IMR-90 (cell line): ENCODE data around the gene PIK3CB. TPM values are rescaled to one million over a fixed set of nuclear protein-coding genes. Genes with fewer than 3 reads are reported as not detected.

ENCODE experiments used
- ATAC-seq: fragments of 200-7000 bp; cut with Tn5 transposase; 2 replicates; pipeline ENCODE4 v1.9.1; 2020; ENCODE audit warnings: low read depth, mild to moderate bottlenecking, moderate library complexity
- BruUV-seq: library from RNA; stranded (reverse); fragments of 400-500 nt; replicated peaks from 2 replicates; lab custom pipeline; 2021; lab: Mats Ljungman, UMichigan
- CTCF ChIA-PET: fragments of 300-600 bp; formaldehyde crosslinking; extraction: SDS; loops from one replicate; lab custom pipeline; 2021; ENCODE audit warnings: antibody characterized with exemption; lab: Yijun Ruan, JAX
- POLR2A ChIA-PET: fragments of 300-600 bp; sonication (Branson Sonifier 250); formaldehyde crosslinking; loops from one replicate; lab custom pipeline; 2022; ENCODE audit warnings: antibody characterized with exemption; ENCODE audit not compliant: unreplicated experiment; lab: Charles Lee
- DNase-seq: peaks from one replicate; pipeline ENCODE4 v3.0.0; 2013
- H2AFZ ChIP-seq: replicated peaks from 2 replicates; pipeline ENCODE3; 2013; ENCODE audit warnings: low read length, mild to moderate bottlenecking; ENCODE audit not compliant: poor library complexity
- H2AK5ac ChIP-seq: 2 replicates; pipeline ENCODE4 v1.6.1; 2013; ENCODE audit warnings: low read depth, low read length, inconsistent platforms
- H2AK9ac ChIP-seq: replicated peaks from 2 replicates; pipeline ENCODE3; 2013; ENCODE audit warnings: mild to moderate bottlenecking, low read depth, low read length, moderate library complexity; ENCODE audit not compliant: poor library complexity
- H2BK120ac ChIP-seq: 2 replicates; pipeline ENCODE4 v1.6.1; 2013; ENCODE audit warnings: low read depth, low read length, inconsistent platforms
- H2BK15ac ChIP-seq: 3 replicates; pipeline ENCODE4 v1.6.1; 2013; ENCODE audit warnings: low read depth, low read length, inconsistent platforms
- H2BK20ac ChIP-seq: 2 replicates; pipeline ENCODE4 v1.6.1; 2013; ENCODE audit warnings: low read depth, mild to moderate bottlenecking, inconsistent platforms, low read length, moderate library complexity
- H2BK5ac ChIP-seq: 2 replicates; pipeline ENCODE4 v1.6.1; 2013; ENCODE audit warnings: mild to moderate bottlenecking, low read depth, low read length, inconsistent platforms; ENCODE audit not compliant: poor library complexity, severe bottlenecking
- H3K14ac ChIP-seq: replicated peaks from 2 replicates; pipeline ENCODE4 v1.6.1; 2013; ENCODE audit warnings: low read depth, low read length, inconsistent platforms
- H3K18ac ChIP-seq: 2 replicates; pipeline ENCODE4 v1.6.1; 2013; ENCODE audit warnings: low read depth, low read length, control low read depth
- H3K23ac ChIP-seq: 2 replicates; pipeline ENCODE4 v1.6.1; 2013; ENCODE audit warnings: low read depth, low read length, inconsistent platforms
- H3K27ac ChIP-seq: 2 replicates; pipeline ENCODE4 v1.5.1; 2013; ENCODE audit warnings: mild to moderate bottlenecking, control low read depth, low read length; ENCODE audit not compliant: insufficient read depth
- H3K27me3 ChIP-seq: 2 replicates; pipeline ENCODE4 v1.6.1; 2013; ENCODE audit warnings: low read length; ENCODE audit not compliant: control insufficient read depth, insufficient read depth
- H3K36me3 ChIP-seq: 2 replicates; pipeline ENCODE4 v1.6.1; 2013; ENCODE audit warnings: low read length, mixed read lengths; ENCODE audit not compliant: control insufficient read depth, insufficient read depth
- H3K4ac ChIP-seq: 2 replicates; pipeline ENCODE4 v1.6.1; 2013; ENCODE audit warnings: low read depth, low read length, inconsistent platforms
- H3K4me1 ChIP-seq: 2 replicates; pipeline ENCODE4 v1.6.1; 2013; ENCODE audit warnings: low read length, mixed read lengths; ENCODE audit not compliant: control insufficient read depth, insufficient read depth
- H3K4me2 ChIP-seq: 2 replicates; pipeline ENCODE4 v1.6.1; 2013; ENCODE audit warnings: low read depth, mild to moderate bottlenecking, control low read depth, low read length, moderate library complexity
- H3K4me3 ChIP-seq: 2 replicates; pipeline ENCODE4 v1.5.1; 2013; ENCODE audit warnings: low read depth, mild to moderate bottlenecking, control low read depth, low read length, moderate library complexity; ENCODE audit not compliant: insufficient read depth
- H3K56ac ChIP-seq: 2 replicates; pipeline ENCODE4 v1.6.1; 2013; ENCODE audit warnings: low read length, inconsistent platforms; ENCODE audit not compliant: insufficient read depth; ENCODE audit errors: extremely low read depth
- H3K79me1 ChIP-seq, 2 experiments: 2 replicates each; pipeline ENCODE4 v1.6.1; 2013; ENCODE audit warnings: low read length in 2 of 2, inconsistent platforms in 1 of 2, low read depth in 1 of 2
- H3K9ac ChIP-seq: 2 replicates; pipeline ENCODE4 v1.6.1; 2013; ENCODE audit warnings: low read depth, low read length, control low read depth
- H3K9me1 ChIP-seq: 2 replicates; pipeline ENCODE4 v1.6.1; 2013; ENCODE audit warnings: low read length, inconsistent platforms; ENCODE audit not compliant: insufficient read depth
- H3K9me3 ChIP-seq: 2 replicates; pipeline ENCODE4 v1.6.1; 2013; ENCODE audit warnings: low read length; ENCODE audit not compliant: control insufficient read depth, insufficient read depth
- H4K20me1 ChIP-seq: 2 replicates; pipeline ENCODE4 v1.6.1; 2013; ENCODE audit warnings: low read length, inconsistent platforms; ENCODE audit not compliant: insufficient read depth
- H4K5ac ChIP-seq: 2 replicates; pipeline ENCODE4 v1.6.1; 2013; ENCODE audit warnings: mild to moderate bottlenecking, low read depth, low read length, control low read depth
- H4K8ac ChIP-seq, 2 experiments: 2 replicates each; pipeline ENCODE4 v1.6.1; 2013; ENCODE audit warnings: low read depth in 2 of 2, low read length in 2 of 2, control low read depth in 1 of 2, inconsistent platforms in 1 of 2
- H4K91ac ChIP-seq: 2 replicates; pipeline ENCODE4 v1.6.1; 2013; ENCODE audit warnings: low read depth, low read length, inconsistent platforms; ENCODE audit not compliant: insufficient read depth
- BHLHE40 ChIP-seq: fragments of 150-350 bp; IDR thresholded peaks from 2 replicates; pipeline ENCODE4 v1.6.1; 2016; ENCODE audit warnings: mild to moderate bottlenecking, low read depth, low read length
- CEBPB ChIP-seq: IDR thresholded peaks from 2 replicates; pipeline ENCODE4 v1.6.1; 2012; ENCODE audit warnings: low read depth, low read length, improper control_type of control experiment
- CHD1 ChIP-seq: IDR thresholded peaks from 2 replicates; pipeline ENCODE4 v1.6.1; 2012; ENCODE audit warnings: low read depth, low read length, improper control_type of control experiment
- ELK1 ChIP-seq: fragments of 150-350 bp; IDR thresholded peaks from 2 replicates; pipeline ENCODE4 v1.6.1; 2016; ENCODE audit warnings: low read depth, mild to moderate bottlenecking, low read length, moderate library complexity, borderline replicate concordance
- NFE2L2 ChIP-seq: fragments of 150-350 bp; IDR thresholded peaks from 2 replicates; pipeline ENCODE4 v1.6.1; 2016; ENCODE audit warnings: low read depth, mild to moderate bottlenecking, low read length
- USF2 ChIP-seq: fragments of 150-350 bp; IDR thresholded peaks from 2 replicates; pipeline ENCODE4 v1.6.1; 2017; ENCODE audit warnings: mild to moderate bottlenecking, antibody characterized with exemption, low read length, low read depth
- WGBS, 2 experiments: methylation state at CpG; one replicate each; pipeline versions ENCODE4 v1.1.5 to v1.1.7; 2013; ENCODE audit warnings: missing lambda C conversion rate in 2 of 2; ENCODE audit not compliant: insufficient read length in 1 of 2; ENCODE audit errors: extremely low coverage in 2 of 2; 5-methylcytosine and 5-hydroxymethylcytosine counted together
- dilution Hi-C: fragments of 300-500 bp; cut with HindIII; formaldehyde crosslinking; loops from one replicate; pipeline ENCODE4 v1.14.3; 2018; ENCODE audit warnings: low sequenced_read_pairs; ENCODE audit not compliant: unreplicated experiment
- in situ Hi-C: fragments of 300-500 bp; cut with MboI; formaldehyde crosslinking; loops from 3 replicates; pipeline ENCODE4 v1.14.3; 2019; ENCODE audit warnings: low sequenced_read_pairs, inconsistent platforms, mixed read lengths
- intact Hi-C: fragments of 100-400 bp; cut with micrococcal nuclease; formaldehyde crosslinking; loops from 2 replicates; pipeline ENCODE4 v1.10.0; 2022
- polyA plus RNA-seq, 3 experiments: library from polyadenylated mRNA; depleted of rRNA; stranded (reverse); fragments of >200 nt; gene quantifications; 2 replicates each; pipeline ENCODE4 v1.2.3, GENCODE V29; 2012; ENCODE audit warnings: low replicate concordance in 1 of 3
- total RNA-seq: library from RNA; depleted of rRNA; stranded (reverse); fragments of >200 nt; gene quantifications from 2 replicates; pipeline ENCODE4 v1.2.3, GENCODE V29; 2012
- TF ChIP-seq, protein P1 (sequence below): conservative IDR thresholded peaks from 2 replicates; pipeline ENCODE4 v1.5.1; 2012; ENCODE audit warnings: mild to moderate bottlenecking, low read depth, low read length, improper control_type of control experiment

PIK3CB gene
- total and polyA plus RNA-seq, 2 of the 4 experiments (the other 2 are of a cell fraction), result 6.3 to 6.8 TPM

- peaks cover 11% of the 10 kb centered on the region for H3K9me3 ChIP-seq
- WGBS, 2 experiments, result 100% methylated on average over 1 of the region's 5 CpGs; no CpG with 5 or more reads in 1 of the 2 experiments
- H3K4me1 ChIP-seq, result no peaks in the 10 kb centered on the region
- ATAC-seq (no peak), DNase-seq (no peak)
- no peak overlapping the region for H4K8ac ChIP-seq
- H3K4ac ChIP-seq, result no peak overlapping the region
- no peak overlapping the region for H3K4me2 ChIP-seq
- H3K4me3 ChIP-seq, result no peak overlapping the region
- H3K14ac ChIP-seq, result no peak overlapping the region
- H3K9me1 ChIP-seq, result no peaks in the 10 kb centered on the region
- ChIA-PET POLR2A (no interaction called here), CTCF (no interaction called here)
- no peak overlapping the region for H3K18ac ChIP-seq
- no peak overlapping the region for H2BK5ac ChIP-seq
- intact Hi-C loops, result no loop called here
- dilution Hi-C loops, result no loop called here
- H2AFZ ChIP-seq, result peak overlapping the region; percentile 51
- BruUV-seq, result no TSS peak
- H3K27ac ChIP-seq, result no peak overlapping the region
- no peak overlapping the region for H2BK20ac ChIP-seq
- in situ Hi-C loops, result no loop called here
- H2BK120ac ChIP-seq, result no peak overlapping the region
- no peak overlapping the region for H4K91ac ChIP-seq
- H3K79me1 ChIP-seq, result no peaks in the 10 kb centered on the region
- no peak overlapping the region for H3K23ac ChIP-seq
- H3K56ac ChIP-seq, result no peak overlapping the region
- H4K5ac ChIP-seq, result no peak overlapping the region
- no peak overlapping the region for H2BK15ac ChIP-seq
- TF ChIP-seq USF2, result no peak
- no peak for TF ChIP-seq ELK1
- TF ChIP-seq, protein P1, sequence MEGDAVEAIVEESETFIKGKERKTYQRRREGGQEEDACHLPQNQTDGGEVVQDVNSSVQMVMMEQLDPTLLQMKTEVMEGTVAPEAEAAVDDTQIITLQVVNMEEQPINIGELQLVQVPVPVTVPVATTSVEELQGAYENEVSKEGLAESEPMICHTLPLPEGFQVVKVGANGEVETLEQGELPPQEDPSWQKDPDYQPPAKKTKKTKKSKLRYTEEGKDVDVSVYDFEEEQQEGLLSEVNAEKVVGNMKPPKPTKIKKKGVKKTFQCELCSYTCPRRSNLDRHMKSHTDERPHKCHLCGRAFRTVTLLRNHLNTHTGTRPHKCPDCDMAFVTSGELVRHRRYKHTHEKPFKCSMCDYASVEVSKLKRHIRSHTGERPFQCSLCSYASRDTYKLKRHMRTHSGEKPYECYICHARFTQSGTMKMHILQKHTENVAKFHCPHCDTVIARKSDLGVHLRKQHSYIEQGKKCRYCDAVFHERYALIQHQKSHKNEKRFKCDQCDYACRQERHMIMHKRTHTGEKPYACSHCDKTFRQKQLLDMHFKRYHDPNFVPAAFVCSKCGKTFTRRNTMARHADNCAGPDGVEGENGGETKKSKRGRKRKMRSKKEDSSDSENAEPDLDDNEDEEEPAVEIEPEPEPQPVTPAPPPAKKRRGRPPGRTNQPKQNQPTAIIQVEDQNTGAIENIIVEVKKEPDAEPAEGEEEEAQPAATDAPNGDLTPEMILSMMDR, result no peak
- TF ChIP-seq BHLHE40, result no peak
- TF ChIP-seq CHD1, result no peak
- no peak for TF ChIP-seq NFE2L2
- TF ChIP-seq CEBPB, result no peak
- H3K27me3 ChIP-seq, result no peaks in the 10 kb centered on the region
- H4K20me1 ChIP-seq, result no peaks in the 10 kb centered on the region
- peaks cover 15% of the 10 kb centered on the region; the same call in 1 of the 2 replicates for H3K36me3 ChIP-seq
- no peak overlapping the region for H3K9ac ChIP-seq
- peak overlapping the region; percentile 65 for H2AK9ac ChIP-seq
- no peak overlapping the region for H2AK5ac ChIP-seq
Observed at GRCh38 chr3:138649134-138649533, 185.6 kb downstream of the PIK3CB start.
